Measurements from ENCODE around the gene CACNA1F. TPM values are rescaled to one million over a fixed set of nuclear protein-coding genes. Genes with fewer than 3 reads are reported as not detected.

Gene CACNA1F
- total RNA-seq, 2 experiments from 2014 or later = not detected

- DNase-seq (ENCODE audit: low spot score) = no peak
- H3K4me1 ChIP-seq (ENCODE audit: insufficient read depth, low read length, poor library complexity, severe bottlenecking) = no peaks in the 10 kb centered on the region
- no peak overlapping the region for H3K4me3 ChIP-seq (ENCODE audit: low read depth, low read length, poor library complexity, severe bottlenecking)
- no peaks in the 10 kb centered on the region for H3K36me3 ChIP-seq (ENCODE audit: insufficient read depth, low read length)
- BruUV-seq (replicated peaks) = no TSS peak
- H4K20me1 ChIP-seq (ENCODE audit: insufficient read depth, low read length) = no peaks in the 10 kb centered on the region
- TF ChIP-seq CTCF (conservative IDR thresholded peaks at IDR 0.05; ENCODE audit: low read length) = no peak
- no peak for TF ChIP-seq EZH2phosphoT487 (IDR thresholded peaks at IDR 0.05; ENCODE audit: borderline replicate concordance, low read depth, low read length)
- H3K27ac ChIP-seq (ENCODE audit: low read depth, low read length, poor library complexity, severe bottlenecking) = no peak overlapping the region
- CTCF ChIA-PET (ENCODE audit: unreplicated experiment) = no interaction called here
- no peak overlapping the region for H3K4me2 ChIP-seq (ENCODE audit: low read length)
- no peaks in the 10 kb centered on the region for H3K9me2 ChIP-seq (ENCODE audit: insufficient read depth, low read length)
- H2AFZ ChIP-seq (ENCODE audit: low read length) = no peak overlapping the region
- intact Hi-C loops (cut with micrococcal nuclease; ENCODE audit: unreplicated experiment) = no loop called here
- H3K9me3 ChIP-seq (ENCODE audit: low read length) = no peaks in the 10 kb centered on the region
- POLR2A ChIA-PET = no interaction called here
- H3K79me2 ChIP-seq (ENCODE audit: insufficient read depth, low read depth, low read length) = no peaks in the 10 kb centered on the region
Measured at GRCh38 chrX:49221868-49222267, 11.3 kb downstream of the CACNA1F start.

GRCh38 chrX:49220100-49220499 lies 13.0 kb downstream of the CACNA1F start:
- ChIA-PET POLR2A (no interaction called here), CTCF (ENCODE audit: unreplicated experiment) (no interaction called here)
- H3K4me3 ChIP-seq (ENCODE audit: low read depth, low read length, poor library complexity, severe bottlenecking) = no peak overlapping the region
- H3K4me1 ChIP-seq (ENCODE audit: insufficient read depth, low read length, poor library complexity, severe bottlenecking) = no peaks in the 10 kb centered on the region
- intact Hi-C loops (cut with micrococcal nuclease; ENCODE audit: unreplicated experiment) = no loop called here
- TF ChIP-seq EZH2phosphoT487 (IDR thresholded peaks at IDR 0.05; ENCODE audit: borderline replicate concordance, low read depth, low read length) = no peak
- TF ChIP-seq CTCF (conservative IDR thresholded peaks at IDR 0.05; ENCODE audit: low read length) = no peak
- H4K20me1 ChIP-seq (ENCODE audit: insufficient read depth, low read length) = no peaks in the 10 kb centered on the region
- no peaks in the 10 kb centered on the region for H3K9me2 ChIP-seq (ENCODE audit: insufficient read depth, low read length)
- no peaks in the 10 kb centered on the region for H3K36me3 ChIP-seq (ENCODE audit: insufficient read depth, low read length)
- H3K9me3 ChIP-seq (ENCODE audit: low read length) = no peaks in the 10 kb centered on the region
- no peak overlapping the region for H3K27ac ChIP-seq (ENCODE audit: low read depth, low read length, poor library complexity, severe bottlenecking)
- no peak overlapping the region for H2AFZ ChIP-seq (ENCODE audit: low read length)
- no peaks in the 10 kb centered on the region for H3K79me2 ChIP-seq (ENCODE audit: insufficient read depth, low read depth, low read length)
- H3K4me2 ChIP-seq (ENCODE audit: low read length) = no peak overlapping the region
- DNase-seq (ENCODE audit: low spot score) = no peak
- BruUV-seq (replicated peaks) = no TSS peak

- Histone ChIP-seq H3K36me3 (ENCODE audit: insufficient read depth, low read length) (no peaks in the 10 kb centered on the region), H4K20me1 (ENCODE audit: insufficient read depth, low read length) (no peaks in the 10 kb centered on the region), H3K4me2 (ENCODE audit: low read length) (no peak overlapping the region), H3K4me3 (ENCODE audit: low read depth, low read length, poor library complexity, severe bottlenecking) (no peak overlapping the region), H3K9me3 (ENCODE audit: low read length) (no peaks in the 10 kb centered on the region), H3K9me2 (ENCODE audit: insufficient read depth, low read length) (no peaks in the 10 kb centered on the region), H3K27ac (ENCODE audit: low read depth, low read length, poor library complexity, severe bottlenecking) (no peak overlapping the region), H2AFZ (ENCODE audit: low read length) (no peak overlapping the region), H3K4me1 (ENCODE audit: insufficient read depth, low read length, poor library complexity, severe bottlenecking) (no peaks in the 10 kb centered on the region), H3K79me2 (ENCODE audit: insufficient read depth, low read depth, low read length) (no peaks in the 10 kb centered on the region)
- intact Hi-C loops (cut with micrococcal nuclease; ENCODE audit: unreplicated experiment) = no loop called here
- DNase-seq (ENCODE audit: low spot score) = no peak
- ChIA-PET CTCF (ENCODE audit: unreplicated experiment) (no interaction called here), POLR2A (no interaction called here)
- no peak for TF ChIP-seq EZH2phosphoT487 (IDR thresholded peaks at IDR 0.05; ENCODE audit: borderline replicate concordance, low read depth, low read length)
- no peak for TF ChIP-seq CTCF (conservative IDR thresholded peaks at IDR 0.05; ENCODE audit: low read length)
- no TSS peak for BruUV-seq (replicated peaks)
Measured at GRCh38 chrX:49214996-49215526, 18.1 kb downstream of the CACNA1F start.

All from OCI-LY7 (cell line).